Hepatocyte (in vitro differentiated cells): ENCODE data around the gene PDE7B.

ENCODE experiments used
- EZH2 ChIP-seq: fragments of 200-600 bp; sonication (generic); IDR thresholded peaks from 2 replicates; pipeline ENCODE4 v1.6.1; 2016; ENCODE audit warnings: antibody characterized with exemption, mild to moderate bottlenecking, borderline replicate concordance
- EZH2phosphoT487 ChIP-seq: fragments of 200-600 bp; sonication (generic); IDR thresholded peaks from one replicate; pipeline ENCODE4 v1.6.1; 2018; ENCODE audit warnings: antibody characterized with exemption, mild to moderate bottlenecking, low read depth, moderate library complexity; ENCODE audit not compliant: unreplicated experiment, severe bottlenecking
- TF ChIP-seq, protein P1 (sequence below): fragments of 200-600 bp; sonication (generic); IDR thresholded peaks from 2 replicates; pipeline ENCODE4 v1.5.1; 2016; ENCODE audit warnings: antibody characterized with exemption, mild to moderate bottlenecking; ENCODE audit not compliant: poor library complexity

- TF ChIP-seq, protein P1, sequence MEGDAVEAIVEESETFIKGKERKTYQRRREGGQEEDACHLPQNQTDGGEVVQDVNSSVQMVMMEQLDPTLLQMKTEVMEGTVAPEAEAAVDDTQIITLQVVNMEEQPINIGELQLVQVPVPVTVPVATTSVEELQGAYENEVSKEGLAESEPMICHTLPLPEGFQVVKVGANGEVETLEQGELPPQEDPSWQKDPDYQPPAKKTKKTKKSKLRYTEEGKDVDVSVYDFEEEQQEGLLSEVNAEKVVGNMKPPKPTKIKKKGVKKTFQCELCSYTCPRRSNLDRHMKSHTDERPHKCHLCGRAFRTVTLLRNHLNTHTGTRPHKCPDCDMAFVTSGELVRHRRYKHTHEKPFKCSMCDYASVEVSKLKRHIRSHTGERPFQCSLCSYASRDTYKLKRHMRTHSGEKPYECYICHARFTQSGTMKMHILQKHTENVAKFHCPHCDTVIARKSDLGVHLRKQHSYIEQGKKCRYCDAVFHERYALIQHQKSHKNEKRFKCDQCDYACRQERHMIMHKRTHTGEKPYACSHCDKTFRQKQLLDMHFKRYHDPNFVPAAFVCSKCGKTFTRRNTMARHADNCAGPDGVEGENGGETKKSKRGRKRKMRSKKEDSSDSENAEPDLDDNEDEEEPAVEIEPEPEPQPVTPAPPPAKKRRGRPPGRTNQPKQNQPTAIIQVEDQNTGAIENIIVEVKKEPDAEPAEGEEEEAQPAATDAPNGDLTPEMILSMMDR: no peak
- TF ChIP-seq EZH2phosphoT487: no peak
- TF ChIP-seq EZH2: no peak
Observed at GRCh38 chr6:135851442-135852271, at the start of gene PDE7B.
